ENCODE data around the gene MYO18B. TPM values are rescaled to one million over a fixed set of nuclear protein-coding genes. Genes with fewer than 3 reads are reported as not detected.

Gene MYO18B
- total and polyA plus RNA-seq, 2 of the 8 experiments (the other 6 are each of a cell fraction or from before 2014, with no cell fraction given), result 0.62 to 0.78 TPM

GRCh38 chr22:25753252-25753651 is 11.3 kb downstream of the MYO18B start (continued):
- TF ChIP-seq CBX5 (IDR thresholded peaks at IDR 0.05; ENCODE audit: low read depth, low read length) (no peak), JUND (IDR thresholded peaks at IDR 0.05; ENCODE audit: low read length) (no peak), ATF3 (IDR thresholded peaks at IDR 0.05; ENCODE audit: insufficient read depth, low read depth, low read length) (no peak), NANOG (IDR thresholded peaks at IDR 0.05; ENCODE audit: insufficient read depth, low read depth, low read length, poor library complexity, severe bottlenecking) (no peak), POLR2AphosphoS5 (IDR thresholded peaks at IDR 0.05; ENCODE audit: low read depth, low read length) (no peak), CTCF (IDR thresholded peaks at IDR 0.05; ENCODE audit: control extremely low read depth in 1 of 3, insufficient read depth in 1 of 3, low read depth in 1 of 3, low read length in 3 of 3) (no peak), HDAC6 (IDR thresholded peaks at IDR 0.05; ENCODE audit: low read depth, low read length) (no peak)
